Measurements from ENCODE around the gene FAM13A. TPM values are rescaled to one million over a fixed set of nuclear protein-coding genes. Genes with fewer than 3 reads are reported as not detected.

Gene FAM13A
- total RNA-seq, 1 donor from 2014 or later: 29.5 TPM

- no peak for DNase-seq (ENCODE audit: low spot score, unreplicated experiment)
- Mint-ChIP-seq H3K4me1 (ENCODE audit: low read depth) (no peaks in the 10 kb centered on the region), H3K27me3 (no peaks in the 10 kb centered on the region), H3K9me3 (ENCODE audit: low read depth) (no peaks in the 10 kb centered on the region), H3K4me3 (ENCODE audit: low read depth) (no peak overlapping the region), H3K36me3 (ENCODE audit: insufficient read depth) (no peaks in the 10 kb centered on the region), H3K27ac (no peak overlapping the region)
- TF ChIP-seq CTCF (IDR thresholded peaks at IDR 0.05; ENCODE audit: unreplicated experiment): no peak
Observed at GRCh38 chr4:88865466-88865865, 191.5 kb downstream of the FAM13A start.

GRCh38 chr4:88865046-88865445, 191.9 kb downstream of the FAM13A start:
- Mint-ChIP-seq H3K27ac (no peak overlapping the region), H3K9me3 (ENCODE audit: low read depth) (no peaks in the 10 kb centered on the region), H3K4me1 (ENCODE audit: low read depth) (no peaks in the 10 kb centered on the region), H3K36me3 (ENCODE audit: insufficient read depth) (no peaks in the 10 kb centered on the region), H3K27me3 (no peaks in the 10 kb centered on the region), H3K4me3 (ENCODE audit: low read depth) (no peak overlapping the region)
- DNase-seq (ENCODE audit: low spot score, unreplicated experiment): no peak
- no peak for TF ChIP-seq CTCF (IDR thresholded peaks at IDR 0.05; ENCODE audit: unreplicated experiment)

GRCh38 chr4:88860586-88860985, 196.4 kb downstream of the FAM13A start:
- no peaks in the 10 kb centered on the region for H3K4me1 Mint-ChIP-seq (ENCODE audit: low read depth)
- H3K27ac Mint-ChIP-seq: no peak overlapping the region

GRCh38 chr4:88859191-88859812, 197.7 kb downstream of the FAM13A start:
- H3K36me3 Mint-ChIP-seq (ENCODE audit: insufficient read depth): no peaks in the 10 kb centered on the region
- no peaks in the 10 kb centered on the region for H3K9me3 Mint-ChIP-seq (ENCODE audit: low read depth)
- DNase-seq (ENCODE audit: low spot score, unreplicated experiment): no peak
- H3K4me1 Mint-ChIP-seq (ENCODE audit: low read depth): no peaks in the 10 kb centered on the region
- H3K27me3 Mint-ChIP-seq: no peaks in the 10 kb centered on the region
- H3K27ac Mint-ChIP-seq: peak overlapping the region; percentile 0
- no peak overlapping the region for H3K4me3 Mint-ChIP-seq (ENCODE audit: low read depth)
- no peak for TF ChIP-seq CTCF (IDR thresholded peaks at IDR 0.05; ENCODE audit: unreplicated experiment)

More at GRCh38 chr4:88860586-88860985, 196.4 kb downstream of the FAM13A start:
- Mint-ChIP-seq H3K4me3 (ENCODE audit: low read depth) (no peak overlapping the region), H3K36me3 (ENCODE audit: insufficient read depth) (no peaks in the 10 kb centered on the region), H3K9me3 (ENCODE audit: low read depth) (no peaks in the 10 kb centered on the region), H3K27me3 (no peaks in the 10 kb centered on the region)
- no peak for DNase-seq (ENCODE audit: low spot score, unreplicated experiment)
- TF ChIP-seq CTCF (IDR thresholded peaks at IDR 0.05; ENCODE audit: unreplicated experiment): no peak

- no peaks in the 10 kb centered on the region for H3K36me3 Mint-ChIP-seq (ENCODE audit: insufficient read depth)
- H3K27me3 Mint-ChIP-seq: no peaks in the 10 kb centered on the region
- H3K4me1 Mint-ChIP-seq (ENCODE audit: low read depth): no peaks in the 10 kb centered on the region
- no peak for DNase-seq (ENCODE audit: low spot score, unreplicated experiment)
- no peak overlapping the region for H3K27ac Mint-ChIP-seq
- no peak overlapping the region for H3K4me3 Mint-ChIP-seq (ENCODE audit: low read depth)
- no peaks in the 10 kb centered on the region for H3K9me3 Mint-ChIP-seq (ENCODE audit: low read depth)
- no peak for TF ChIP-seq CTCF (IDR thresholded peaks at IDR 0.05; ENCODE audit: unreplicated experiment)
Observed at GRCh38 chr4:88858752-88859151, 198.2 kb downstream of the FAM13A start.
